LNCAP (cell line): ENCODE results near the gene IFIT3.

Experiments used
- CTCF ChIP-seq: fragments of 450-650 bp; IDR thresholded peaks from 2 replicates; pipeline ENCODE4 v1.5.1; 2017; ENCODE audit warnings: mild to moderate bottlenecking

Gene IFIT3

GRCh38 chr10:89346405-89347254, 18.8 kb downstream of the IFIT3 start:
- no peak for TF ChIP-seq CTCF

GRCh38 chr10:89347701-89348457, 20.1 kb downstream of the IFIT3 start:
- TF ChIP-seq CTCF: no peak

GRCh38 chr10:89348481-89348880, 20.7 kb downstream of the IFIT3 start:
- TF ChIP-seq CTCF: no peak

- TF ChIP-seq CTCF: no peak
Measured at GRCh38 chr10:89348975-89349374, 21.2 kb downstream of the IFIT3 start.

- TF ChIP-seq CTCF: no peak
Measured at GRCh38 chr10:89351412-89351779, 23.6 kb downstream of the IFIT3 start.

GRCh38 chr10:89351780-89352597, 24.2 kb downstream of the IFIT3 start:
- no peak for TF ChIP-seq CTCF

- TF ChIP-seq CTCF: no peak
Measured at GRCh38 chr10:89352802-89353201, 25.0 kb downstream of the IFIT3 start.
